Tongue (tissue), 2 donors: ENCODE measurements around the gene RFTN1. TPM values are rescaled to one million over a fixed set of nuclear protein-coding genes. Genes with fewer than 3 reads are reported as not detected.

Source experiments
- DNase-seq: peaks from one replicate; pipeline ENCODE4 v3.0.0-alpha.2; 2015
- total RNA-seq: library from RNA; depleted of rRNA; stranded (reverse); fragments of >200 nt; gene quantifications from one replicate; pipeline ENCODE4 v1.2.3, GENCODE V29; 2014

The RFTN1 gene
- total RNA-seq, 1 donor from 2014 or later, result 23.7 TPM

DNA sequence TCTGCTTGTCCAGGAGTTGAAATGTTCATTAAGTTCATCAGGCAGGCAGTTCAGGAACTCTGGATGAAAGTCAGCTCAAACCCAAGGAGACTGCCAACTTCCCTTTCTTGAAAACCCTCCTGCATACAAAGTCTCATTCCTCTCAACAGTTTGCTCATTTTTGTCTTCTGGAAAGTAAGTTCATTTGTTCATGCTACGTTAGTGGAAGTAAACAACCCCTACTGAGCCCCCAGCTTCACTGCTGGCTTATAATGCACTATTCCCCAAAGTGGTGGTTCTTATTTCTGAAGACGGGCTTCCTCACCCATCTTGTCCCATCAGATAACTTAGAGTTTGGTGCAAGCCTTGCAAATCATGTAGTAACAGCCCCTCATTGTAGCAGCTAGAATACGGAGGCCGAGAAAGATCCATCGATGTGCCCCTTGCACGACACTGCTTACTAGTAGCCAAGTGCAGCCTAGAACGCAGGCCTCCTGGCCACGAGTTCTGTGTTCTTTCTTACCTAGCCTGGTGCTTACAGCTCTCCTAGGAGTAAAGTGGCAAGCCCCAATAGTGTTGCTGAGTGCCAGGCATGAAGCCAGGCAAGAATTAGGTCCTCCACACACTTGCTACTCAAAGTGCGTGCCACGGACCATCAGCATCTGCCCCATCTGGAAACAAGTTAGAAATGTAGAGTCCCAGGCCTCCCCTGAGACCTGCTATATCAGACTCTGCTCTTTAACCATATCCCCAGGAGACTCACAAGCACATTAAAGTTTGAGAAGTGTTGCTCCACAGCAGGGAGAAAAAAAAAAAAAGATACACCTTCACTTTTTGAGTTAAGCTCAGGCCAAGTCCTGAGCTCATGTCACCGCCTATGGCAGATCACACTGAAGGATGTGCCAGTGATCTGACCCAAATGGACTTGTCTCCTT lies 82.5 kb downstream of the RFTN1 start:
- no peak for DNase-seq

DNA sequence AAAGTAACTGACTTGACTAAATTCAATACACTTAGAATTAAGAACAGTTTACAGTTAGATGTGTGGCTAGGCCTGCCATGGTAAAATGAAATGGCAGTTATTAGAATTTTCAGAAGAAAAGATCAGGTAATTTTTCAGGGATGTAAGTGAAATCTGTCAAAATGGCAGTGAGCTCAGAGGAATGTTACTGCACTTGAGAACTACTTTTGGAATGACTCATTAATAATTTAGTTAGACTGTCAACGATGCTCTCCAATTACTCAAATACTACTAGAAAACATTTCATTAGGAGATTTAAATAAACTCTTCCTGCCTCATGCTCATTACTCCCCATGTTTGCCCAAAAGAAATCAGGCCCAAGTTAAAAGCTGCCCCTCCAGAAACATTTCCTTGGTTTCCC lies 84.4 kb downstream of the RFTN1 start:
- DNase-seq, result no peak

DNA sequence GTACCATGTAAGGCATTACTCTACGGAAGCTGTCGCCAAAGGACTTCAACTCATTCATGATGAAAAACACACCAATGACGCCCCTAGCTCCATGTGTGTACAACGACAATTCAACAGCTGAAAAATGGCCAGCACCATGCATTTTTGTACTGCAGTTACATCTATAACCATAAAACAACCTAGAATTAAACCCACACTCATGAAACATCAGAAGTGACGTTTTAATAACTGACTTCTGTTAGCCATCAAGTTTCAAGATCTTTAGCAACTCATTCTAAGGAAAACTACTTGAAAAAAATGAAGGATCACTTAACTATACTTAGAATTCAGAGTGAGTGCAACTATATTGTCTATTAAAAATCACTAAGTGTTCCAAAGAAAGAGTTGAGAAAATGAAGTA lies 84.9 kb downstream of the RFTN1 start:
- no peak for DNase-seq

DNA sequence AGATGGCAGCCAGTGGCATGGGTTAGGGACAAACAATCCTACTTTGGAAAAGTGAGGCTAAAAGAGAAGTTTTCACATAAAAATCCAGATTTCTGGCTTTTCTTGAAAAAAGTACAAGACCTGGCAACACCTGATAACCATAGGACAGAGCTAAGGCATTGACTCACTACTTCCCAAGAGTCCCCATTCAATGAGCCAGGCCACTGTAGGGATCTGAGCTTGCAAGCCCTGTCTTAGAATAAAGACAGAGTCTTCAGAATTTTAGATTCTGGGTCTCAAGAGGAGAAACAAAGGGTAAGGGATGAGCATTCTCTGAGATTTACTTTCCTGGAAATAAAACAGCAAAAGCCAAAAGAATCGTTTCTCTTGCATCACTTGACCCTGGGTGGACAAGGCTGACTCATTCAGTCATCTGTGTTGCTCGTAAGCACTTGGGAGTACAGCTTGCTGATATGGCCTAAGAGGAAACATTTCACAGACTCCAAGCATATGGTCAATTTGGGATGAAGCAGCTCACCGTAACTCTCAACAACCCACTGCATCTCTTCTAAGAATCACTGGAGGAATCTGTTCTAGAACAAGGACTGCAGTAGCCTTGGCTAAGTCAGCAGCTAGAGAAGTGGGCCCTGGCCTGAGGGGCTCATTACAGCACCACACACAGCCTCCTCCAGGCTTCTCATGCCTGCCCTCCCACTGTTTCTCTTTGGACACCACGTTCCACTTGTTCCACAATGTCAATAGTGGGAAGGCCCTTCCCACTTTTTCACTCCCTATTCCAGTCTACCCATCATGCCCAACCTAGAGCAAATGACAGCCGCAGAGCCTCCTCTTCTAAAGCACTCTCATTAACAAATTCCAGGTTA lies 86.2 kb downstream of the RFTN1 start:
- no peak for DNase-seq

DNA sequence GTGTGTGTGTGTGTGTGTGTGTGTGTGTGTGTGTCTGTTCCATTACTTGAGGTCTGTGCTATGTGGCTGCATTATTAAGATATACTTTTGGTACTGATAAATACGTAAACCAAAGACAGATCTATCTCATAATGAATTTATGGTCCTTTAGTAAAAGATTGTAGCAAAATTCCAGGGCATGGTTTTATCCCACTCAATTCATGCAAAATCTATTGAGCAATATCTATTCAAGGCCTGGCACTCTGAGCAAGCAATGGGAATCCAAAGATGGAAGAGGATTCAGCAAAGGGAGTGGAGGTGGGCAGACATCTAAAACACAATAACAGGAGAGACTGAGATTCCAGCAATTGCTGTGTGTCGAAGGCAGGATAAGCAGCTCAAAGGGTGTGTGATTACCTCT lies 86.8 kb downstream of the RFTN1 start:
- DNase-seq, result no peak

DNA sequence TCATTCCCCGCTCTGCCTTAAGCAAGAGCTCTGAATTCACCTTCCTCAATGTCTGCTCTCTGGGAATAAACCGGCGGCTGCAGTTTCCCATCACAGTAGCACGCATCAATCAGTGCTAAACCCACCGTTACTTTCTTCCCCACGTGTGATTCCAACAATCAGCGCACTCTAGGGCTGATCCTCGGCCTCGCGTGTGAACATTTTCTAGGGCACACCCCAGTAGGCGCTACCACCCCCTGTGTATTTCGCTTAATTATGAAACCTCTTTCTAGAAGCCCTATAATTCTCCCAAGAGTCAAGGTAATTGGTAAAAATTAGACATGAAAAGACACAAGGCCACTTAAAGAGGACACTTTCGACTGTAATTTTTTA lies 87.5 kb downstream of the RFTN1 start:
- DNase-seq, result no peak

DNA sequence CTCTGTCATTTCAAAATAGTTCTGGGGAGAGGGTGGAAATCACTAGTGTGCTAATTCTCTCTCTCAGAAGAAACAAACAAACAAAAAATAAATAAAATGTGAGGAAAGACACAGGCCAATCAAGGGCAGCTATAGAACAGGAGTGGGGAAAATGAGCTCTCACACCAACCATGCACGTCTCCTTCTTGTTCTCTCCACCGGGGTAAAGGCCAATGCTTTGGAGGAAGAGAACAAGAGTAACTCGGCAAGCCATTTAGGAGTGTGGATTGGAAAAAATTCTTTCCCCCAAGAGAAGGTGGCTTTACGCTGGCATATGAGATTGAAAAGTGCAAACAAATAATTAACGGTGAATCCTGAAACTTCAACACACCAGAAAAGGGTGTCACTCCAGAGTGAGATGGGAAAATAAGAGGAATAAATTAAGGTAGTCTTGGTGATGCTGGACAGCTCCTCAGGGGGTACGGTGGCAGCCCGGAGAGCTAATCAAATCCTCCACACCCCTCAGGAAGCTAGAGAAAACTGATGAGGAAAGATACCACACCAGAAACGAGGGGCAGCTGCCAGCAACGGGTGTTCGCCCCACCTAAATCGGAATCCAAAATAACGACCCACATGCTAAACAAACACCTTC lies 88.0 kb downstream of the RFTN1 start:
- no peak for DNase-seq

DNA sequence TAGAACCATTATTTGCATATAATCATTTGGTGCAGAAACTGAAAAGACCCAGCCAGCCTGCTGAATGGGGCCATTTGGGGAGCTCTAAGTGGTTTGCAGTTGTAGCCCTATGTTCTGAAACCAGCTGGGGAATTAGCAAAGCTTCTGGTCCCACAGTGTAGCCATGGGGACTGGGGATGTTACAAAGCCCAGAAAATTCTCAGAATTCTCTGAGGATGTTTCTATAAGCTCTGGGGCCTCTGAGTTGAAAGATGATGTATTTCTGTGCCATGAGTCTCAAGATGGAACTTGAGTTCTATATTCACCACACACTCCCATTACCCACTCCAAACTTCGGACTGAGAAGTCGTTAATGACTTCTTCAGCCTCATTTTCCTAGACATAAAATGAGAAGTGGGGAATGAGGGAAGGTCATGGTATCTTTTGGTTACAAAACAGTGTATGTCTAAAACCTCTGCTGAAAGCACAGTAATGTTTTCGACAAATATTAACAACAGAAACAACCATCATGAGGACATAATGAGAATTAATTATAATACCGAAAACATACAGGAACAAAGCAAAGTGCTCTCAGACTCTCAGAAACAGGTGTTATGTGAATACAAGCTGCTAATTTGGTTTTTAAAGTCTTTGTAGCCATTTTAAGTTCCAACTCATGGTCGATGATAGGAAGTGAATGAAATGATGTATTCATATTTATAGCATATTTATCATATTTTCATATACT lies 89.4 kb downstream of the RFTN1 start:
- DNase-seq, result no peak

DNA sequence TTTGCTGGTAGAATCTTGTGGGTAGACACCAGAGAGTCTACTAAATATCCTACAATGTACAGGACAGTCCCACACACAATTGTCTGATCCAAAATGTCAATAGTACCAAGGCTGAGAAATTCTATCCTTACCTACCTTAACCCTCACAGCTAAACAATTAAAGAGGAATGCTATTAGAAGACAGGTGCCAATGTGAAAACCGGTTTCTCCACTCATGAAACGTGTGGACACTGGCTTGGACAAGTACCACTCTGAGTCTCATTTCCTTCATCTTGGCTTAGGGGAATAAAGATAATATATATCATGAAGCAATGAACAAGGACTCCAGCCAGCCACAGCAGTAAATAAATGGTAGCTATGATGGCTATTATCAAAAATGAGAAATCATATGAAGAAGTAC lies 90.2 kb downstream of the RFTN1 start:
- no peak for DNase-seq

DNA sequence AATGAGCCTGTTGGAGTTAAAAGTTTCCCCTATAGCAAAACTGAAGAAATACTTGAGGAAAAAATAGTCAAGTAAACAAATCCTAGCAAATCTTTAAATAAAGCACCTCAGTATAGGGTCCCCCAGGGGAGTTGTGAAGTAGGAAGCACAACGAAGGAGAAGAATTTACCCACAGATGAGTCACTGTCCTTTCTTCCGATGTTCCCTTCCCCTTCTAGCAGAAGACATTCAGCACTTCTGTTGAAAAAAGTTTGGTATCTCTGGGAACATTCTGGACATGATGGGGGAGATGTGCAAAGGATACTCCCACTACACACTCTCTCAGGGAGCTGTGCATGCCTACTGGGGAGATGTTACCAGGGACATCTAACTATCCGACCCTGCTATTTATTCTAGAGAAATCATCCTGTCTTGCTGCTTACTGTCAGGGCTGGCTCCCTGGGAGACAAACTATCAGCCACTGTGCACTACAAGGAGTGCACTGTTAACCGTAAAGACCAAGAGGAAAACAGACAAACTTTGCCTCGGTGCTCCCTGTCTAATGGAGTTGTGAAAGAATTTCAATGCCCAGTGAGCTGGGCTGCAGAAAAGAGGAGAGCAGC lies 93.8 kb downstream of the RFTN1 start:
- DNase-seq, result no peak

DNA sequence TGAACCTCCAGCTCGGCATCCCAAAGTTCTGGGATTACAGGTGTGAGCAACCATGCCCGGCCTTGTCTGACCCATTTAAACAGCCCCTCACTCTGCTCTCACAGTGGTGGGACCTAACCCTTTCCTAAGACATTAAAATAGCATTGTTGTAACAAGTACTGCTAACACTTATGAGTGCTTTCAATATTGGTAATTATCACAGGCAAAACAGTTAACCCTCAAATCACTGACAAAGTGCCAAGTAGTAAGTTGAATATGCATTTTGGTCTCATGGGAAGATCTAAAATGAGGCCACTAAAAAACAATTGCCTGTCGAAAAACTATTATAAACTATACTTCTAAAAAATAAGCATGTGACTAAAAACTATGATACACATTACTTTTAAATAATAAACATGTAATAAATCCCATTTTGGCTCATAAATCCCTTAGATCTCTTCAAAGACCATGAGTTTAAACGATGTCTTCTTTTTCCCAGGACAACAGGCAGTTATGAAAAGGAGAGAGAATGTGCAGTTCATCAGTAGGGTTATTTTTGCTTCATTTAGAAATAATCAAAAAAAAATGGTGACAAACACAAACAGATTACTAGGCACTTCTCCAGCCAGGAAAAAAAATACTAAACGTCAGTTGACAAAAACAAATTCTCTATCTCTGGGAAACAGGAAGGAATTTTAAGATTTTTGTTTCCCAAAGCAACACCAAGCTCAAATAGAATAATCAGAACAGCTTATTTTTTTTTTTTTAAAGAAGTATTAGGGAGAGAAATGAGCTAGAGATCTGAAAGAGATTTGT lies 95.4 kb downstream of the RFTN1 start:
- no peak for DNase-seq

DNA sequence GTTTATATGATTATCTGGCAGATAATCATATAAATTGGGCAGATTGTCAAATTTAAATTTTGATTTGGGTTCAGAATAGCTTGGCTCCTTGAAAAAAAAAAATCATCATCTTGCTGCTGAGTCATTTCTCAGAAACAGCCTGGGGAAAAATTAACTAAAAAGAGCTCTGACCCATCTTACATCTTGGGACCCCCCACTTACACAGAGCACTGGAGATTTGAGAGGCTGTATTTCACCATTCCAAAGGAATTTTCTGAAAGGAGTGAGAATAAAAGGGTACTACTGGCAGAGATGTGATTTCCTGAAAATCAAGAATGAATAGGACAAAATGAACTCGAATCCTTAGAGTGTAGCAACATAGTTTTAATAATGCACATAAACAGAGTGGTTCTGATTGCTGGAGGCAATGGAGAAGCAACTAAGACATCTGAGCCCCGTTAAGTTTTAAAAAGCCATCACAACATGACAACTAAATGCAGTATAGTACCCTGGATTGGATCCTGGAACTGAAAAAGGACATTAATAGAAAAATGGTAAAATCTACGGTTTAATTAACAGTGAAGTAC lies 97.5 kb downstream of the RFTN1 start:
- DNase-seq, result no peak

DNA sequence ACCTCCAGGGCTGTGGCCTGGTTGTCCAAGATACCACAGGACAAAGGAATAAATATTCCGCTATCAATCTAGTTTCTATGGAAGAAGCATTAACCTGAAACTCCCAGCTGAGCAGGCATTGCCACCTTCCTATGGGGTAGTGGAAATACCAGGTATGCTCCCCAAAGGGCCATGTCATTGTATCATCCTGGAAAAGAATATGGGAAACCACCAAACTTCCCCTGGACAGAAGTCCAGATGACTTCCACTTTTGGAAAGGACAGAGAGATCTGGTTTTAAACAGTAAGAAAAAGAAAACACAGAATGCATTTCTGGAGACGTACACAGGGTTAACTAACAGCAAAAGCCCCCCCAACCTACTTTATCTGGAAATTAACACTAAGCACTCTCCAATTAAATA lies 100.2 kb downstream of the RFTN1 start:
- no peak for DNase-seq

DNA sequence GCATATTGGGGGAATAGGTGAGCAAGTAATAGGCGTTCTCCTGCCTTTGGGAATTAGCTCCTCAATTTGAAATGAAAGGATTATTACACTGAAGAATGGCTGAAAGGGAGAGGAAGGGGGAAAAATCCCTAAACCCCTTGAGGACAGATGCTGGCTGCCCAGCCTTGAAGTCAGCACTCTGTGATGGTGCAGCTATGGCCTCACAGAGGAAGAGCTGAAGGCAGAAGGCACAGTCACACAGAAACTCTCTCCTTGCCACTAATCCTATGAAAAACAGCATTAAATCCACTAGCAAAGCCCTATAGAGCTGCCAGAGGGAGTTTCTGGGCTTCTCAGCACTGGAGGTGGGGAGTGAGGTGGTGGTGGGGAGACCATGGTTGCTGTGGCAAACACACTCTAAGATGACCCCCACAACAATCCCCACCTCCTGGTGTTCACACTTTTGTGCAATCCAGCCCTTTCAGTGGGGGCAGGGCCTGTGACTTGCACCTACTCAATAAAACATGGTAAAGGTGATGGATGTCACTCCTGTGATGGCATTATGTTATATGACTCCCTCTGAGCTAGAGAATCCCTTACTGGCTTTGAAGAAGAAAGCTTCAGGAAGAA lies 101.2 kb downstream of the RFTN1 start:
- DNase-seq, result no peak

DNA sequence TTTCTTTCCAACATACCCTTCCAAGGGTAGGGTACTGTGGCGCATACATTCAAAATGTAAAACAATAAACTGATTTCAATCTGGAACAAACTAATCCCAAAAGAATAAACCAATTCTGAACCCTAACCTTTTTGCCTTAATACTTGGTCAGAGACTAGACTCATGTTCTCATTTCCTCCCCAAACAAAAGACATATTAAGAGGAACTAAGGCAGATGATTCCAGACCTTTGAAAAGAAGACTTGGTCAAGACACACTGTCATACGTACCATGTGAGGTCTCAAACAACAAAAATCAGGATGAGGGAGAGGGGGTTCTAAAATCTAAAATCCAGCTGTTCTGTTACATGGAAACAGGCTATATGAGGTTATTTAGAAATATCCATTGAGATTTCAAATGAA lies 102.1 kb downstream of the RFTN1 start:
- DNase-seq, result no peak

DNA sequence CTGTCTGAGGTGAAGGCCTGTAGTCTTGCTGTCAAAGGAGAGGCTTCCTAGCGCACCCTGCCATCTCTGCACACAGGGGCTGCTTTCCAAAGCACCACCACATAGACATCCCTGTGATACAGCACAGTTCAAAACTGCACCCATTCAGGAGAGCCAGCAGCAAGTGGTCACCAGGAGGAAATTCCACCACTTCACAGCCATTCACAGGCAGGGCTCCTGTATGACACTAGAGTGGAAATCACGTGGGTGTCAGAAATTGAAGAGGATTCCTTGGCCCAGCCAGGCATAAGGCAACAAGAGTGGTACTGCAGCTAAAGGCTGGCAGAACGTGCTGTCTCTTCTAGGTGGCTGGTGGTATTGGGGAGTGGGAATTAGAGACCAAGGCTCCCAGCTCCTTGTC lies 102.8 kb downstream of the RFTN1 start:
- DNase-seq, result no peak

DNA sequence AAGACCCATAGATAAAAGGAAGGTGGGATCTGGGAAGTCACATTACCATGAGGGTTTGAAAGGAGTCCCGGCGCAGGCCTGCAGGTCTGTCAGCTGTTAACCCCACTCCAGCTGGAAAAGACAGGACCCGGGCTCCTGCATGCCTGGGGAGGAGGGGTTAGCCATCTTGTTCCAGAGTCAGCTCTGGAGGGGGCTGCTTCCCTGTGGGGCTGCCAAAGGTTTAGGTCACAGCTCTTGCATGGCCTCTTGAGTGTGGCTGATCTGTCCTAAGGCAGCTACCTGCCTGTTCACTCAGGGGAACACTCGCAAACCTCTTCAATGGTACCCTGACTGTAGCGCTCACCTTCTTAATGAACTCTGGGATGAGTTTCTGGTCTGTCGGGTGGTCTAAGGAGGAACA lies 104.5 kb downstream of the RFTN1 start:
- DNase-seq, result no peak

DNA sequence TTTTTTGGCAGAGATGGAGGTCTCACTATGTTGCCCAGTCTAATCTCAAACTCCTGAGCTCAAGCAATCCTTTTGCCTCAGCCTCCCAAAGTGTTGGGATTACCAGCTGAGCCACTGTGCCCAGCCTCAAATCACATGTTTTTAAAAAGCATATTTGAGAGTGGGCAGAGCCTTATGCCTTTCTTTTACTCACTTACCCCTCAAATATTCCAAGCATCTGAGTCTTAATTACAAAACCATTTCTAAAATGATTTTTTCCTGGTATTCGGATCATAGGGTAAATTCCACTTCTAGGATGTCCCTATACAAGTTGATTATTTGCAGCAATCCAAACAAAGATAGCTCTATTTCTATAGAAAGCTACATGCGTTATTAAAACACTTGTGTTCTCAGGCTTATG lies 106.1 kb downstream of the RFTN1 start:
- no peak for DNase-seq

DNA sequence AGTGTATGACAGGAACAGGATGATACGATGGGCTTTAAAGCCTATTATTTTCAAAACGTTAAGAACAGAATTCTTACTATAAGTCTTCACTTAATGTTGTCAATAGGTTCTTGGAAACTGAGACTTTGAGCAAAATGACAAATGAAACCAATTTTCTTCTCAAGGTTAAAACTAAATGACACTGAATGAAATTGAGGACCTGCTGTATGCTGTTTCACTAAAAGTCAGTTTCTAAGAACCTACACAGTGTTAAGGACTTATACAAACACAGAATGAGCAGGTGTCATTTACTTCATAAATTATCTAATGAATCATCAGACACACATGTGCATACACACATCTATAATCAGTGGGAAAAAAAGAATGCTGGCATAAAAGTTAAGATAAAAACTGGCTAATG lies 106.9 kb downstream of the RFTN1 start:
- DNase-seq, result no peak

DNA sequence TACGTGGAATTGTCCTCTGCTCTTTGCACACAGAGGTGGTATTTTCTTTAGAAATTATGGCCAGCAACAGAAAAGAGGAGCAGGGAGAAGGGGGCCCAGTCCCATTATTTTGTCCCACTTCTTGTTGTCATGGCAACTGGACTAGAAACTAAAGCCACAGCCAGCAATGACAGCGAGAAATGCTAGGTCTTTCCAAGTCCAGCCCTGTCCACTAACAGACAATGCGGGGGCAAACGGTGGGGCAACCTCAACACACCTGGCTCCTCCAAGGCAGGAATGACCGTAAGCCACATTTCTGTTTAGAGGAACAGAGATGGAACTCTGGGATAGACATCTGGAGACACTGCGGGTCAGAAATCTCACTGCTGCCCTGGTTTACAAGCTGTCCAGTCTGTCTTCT lies 107.3 kb downstream of the RFTN1 start:
- DNase-seq, result no peak
